ENCODE measurements around the gene C20orf144. TPM values are rescaled to one million over a fixed set of nuclear protein-coding genes. Genes with fewer than 3 reads are reported as not detected.

The C20orf144 gene
- total RNA-seq, 1 donor from 2014 or later = not detected

DNA sequence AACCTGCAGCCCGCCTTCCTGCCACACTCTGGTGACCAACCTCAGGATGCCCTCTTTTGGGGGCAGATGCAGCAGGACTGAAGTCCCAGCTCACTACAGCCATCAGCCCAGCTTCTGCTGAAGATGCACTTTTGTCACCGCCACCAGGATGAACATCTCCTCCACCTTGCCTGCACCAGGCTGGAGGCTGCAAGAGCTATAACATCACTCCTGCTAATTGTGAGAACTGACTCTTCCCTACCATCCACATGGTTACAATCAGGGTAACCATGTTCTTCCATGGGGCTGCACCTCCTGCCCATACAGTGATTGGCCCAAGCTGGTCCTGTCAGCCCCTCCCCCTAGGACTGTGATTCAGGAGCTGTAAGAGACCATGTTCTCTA is 2.6 kb downstream of the C20orf144 start:
- Histone ChIP-seq H3K27me3 (ENCODE audit: control insufficient read depth, insufficient read depth, low read length) (no peaks in the 10 kb centered on the region), H3K36me3 (ENCODE audit: control insufficient read depth, insufficient read depth, low read length) (no peaks in the 10 kb centered on the region), H3K4me3 (ENCODE audit: low read depth, low read length) (no peak overlapping the region)
- FAIRE-seq = no peak
- TF ChIP-seq, protein P1, sequence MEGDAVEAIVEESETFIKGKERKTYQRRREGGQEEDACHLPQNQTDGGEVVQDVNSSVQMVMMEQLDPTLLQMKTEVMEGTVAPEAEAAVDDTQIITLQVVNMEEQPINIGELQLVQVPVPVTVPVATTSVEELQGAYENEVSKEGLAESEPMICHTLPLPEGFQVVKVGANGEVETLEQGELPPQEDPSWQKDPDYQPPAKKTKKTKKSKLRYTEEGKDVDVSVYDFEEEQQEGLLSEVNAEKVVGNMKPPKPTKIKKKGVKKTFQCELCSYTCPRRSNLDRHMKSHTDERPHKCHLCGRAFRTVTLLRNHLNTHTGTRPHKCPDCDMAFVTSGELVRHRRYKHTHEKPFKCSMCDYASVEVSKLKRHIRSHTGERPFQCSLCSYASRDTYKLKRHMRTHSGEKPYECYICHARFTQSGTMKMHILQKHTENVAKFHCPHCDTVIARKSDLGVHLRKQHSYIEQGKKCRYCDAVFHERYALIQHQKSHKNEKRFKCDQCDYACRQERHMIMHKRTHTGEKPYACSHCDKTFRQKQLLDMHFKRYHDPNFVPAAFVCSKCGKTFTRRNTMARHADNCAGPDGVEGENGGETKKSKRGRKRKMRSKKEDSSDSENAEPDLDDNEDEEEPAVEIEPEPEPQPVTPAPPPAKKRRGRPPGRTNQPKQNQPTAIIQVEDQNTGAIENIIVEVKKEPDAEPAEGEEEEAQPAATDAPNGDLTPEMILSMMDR (IDR thresholded peaks at IDR 0.05; ENCODE audit: insufficient read depth, low read length, severe bottlenecking) = no peak
- no peak for DNase-seq (ENCODE audit: low read depth)

DNA sequence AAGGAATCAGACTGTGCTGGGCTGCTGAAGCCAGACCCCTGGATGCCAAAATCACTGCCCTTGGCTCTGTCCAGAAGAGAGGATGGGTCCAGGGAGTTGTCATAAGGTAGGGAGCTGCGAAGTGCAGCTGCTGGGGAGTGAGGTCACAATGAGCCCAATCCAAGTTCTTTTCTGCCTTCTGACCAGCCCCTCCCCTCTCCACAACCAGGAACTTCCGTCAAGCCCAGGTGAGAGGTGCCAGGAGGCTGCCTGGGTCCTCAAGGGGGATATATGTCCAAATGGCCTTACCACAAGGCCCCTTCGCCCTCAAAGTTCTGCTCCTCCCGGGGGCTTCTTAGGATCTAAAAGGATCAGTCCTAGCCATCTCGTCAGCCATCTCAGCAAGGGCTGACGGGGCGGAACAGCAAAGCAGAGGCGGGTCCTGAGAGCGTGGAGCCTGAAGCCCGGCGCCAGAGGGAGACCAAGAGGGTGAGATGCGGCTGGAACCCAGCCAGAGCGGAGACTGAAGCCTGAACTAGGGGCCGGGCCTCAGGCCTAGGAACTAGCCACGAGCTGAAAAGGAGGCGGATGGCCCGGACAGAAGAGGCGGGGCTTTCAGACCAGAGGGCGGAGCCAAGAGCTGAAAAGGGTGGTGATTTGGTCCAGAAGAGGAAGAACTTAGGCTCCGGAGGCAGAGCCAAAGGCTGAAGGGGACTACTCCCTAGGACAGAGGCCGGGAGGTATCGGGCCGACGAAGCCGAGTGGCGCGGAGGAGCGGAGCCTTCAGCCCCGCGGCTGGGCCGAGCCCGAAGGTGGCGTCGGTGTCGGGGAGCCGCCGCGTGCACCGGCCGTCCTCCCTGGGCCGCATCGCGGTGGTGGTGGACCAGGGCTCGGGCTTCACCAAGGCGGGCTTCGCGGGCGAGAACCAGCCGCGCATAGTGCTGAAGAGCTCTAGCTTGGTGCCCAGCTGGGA is 4.4 kb downstream of the C20orf144 start, which contains the start of gene ACTL10:
TSS of gene ACTL10 (plus strand) at position 651 of the 952 bp plus-strand sequence. CDS start 555 bp downstream, outside the sequence.
- Histone ChIP-seq H3K36me3 (ENCODE audit: control insufficient read depth, insufficient read depth, low read length) (no peaks in the 10 kb centered on the region), H3K4me3 (ENCODE audit: low read depth, low read length) (peak within 1 kb of the TSS; percentile 56), H3K27me3 (ENCODE audit: control insufficient read depth, insufficient read depth, low read length) (no peaks in the 10 kb centered on the region)
- peak; percentile 92 for DNase-seq (ENCODE audit: low read depth)
- TF ChIP-seq, protein P1 (IDR thresholded peaks at IDR 0.05; ENCODE audit: insufficient read depth, low read length, severe bottlenecking) = peak; percentile 28
- FAIRE-seq = no peak

DNA sequence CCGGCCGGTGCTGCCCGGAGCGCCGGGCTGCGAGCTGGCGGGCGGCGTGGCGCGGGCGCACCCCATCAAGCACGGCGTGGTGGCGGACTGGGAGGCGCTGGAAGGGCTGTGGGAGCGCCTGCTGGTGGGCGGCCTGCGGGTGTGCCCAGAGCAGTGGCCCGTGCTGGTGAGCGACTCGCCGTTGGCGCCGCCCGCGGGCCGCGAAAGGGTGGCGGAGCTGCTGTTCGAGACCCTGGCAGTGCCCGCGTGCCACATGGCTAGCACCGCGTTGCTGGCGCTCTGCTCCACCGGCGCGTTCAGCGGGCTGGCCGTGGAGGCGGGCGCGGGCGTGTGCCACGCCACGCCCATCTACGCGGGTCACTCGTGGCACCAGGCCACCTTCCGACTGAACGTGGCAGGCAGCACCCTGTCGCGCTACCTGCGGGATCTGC is 5.1 kb downstream of the C20orf144 start:
- Histone ChIP-seq H3K4me3 (ENCODE audit: low read depth, low read length) (peak overlapping the region; percentile 56), H3K36me3 (ENCODE audit: control insufficient read depth, insufficient read depth, low read length) (no peaks in the 10 kb centered on the region), H3K27me3 (ENCODE audit: control insufficient read depth, insufficient read depth, low read length) (no peaks in the 10 kb centered on the region)
- DNase-seq (ENCODE audit: low read depth) = no peak
- no peak for FAIRE-seq
- TF ChIP-seq, protein P1 (IDR thresholded peaks at IDR 0.05; ENCODE audit: insufficient read depth, low read length, severe bottlenecking) = no peak

DNA sequence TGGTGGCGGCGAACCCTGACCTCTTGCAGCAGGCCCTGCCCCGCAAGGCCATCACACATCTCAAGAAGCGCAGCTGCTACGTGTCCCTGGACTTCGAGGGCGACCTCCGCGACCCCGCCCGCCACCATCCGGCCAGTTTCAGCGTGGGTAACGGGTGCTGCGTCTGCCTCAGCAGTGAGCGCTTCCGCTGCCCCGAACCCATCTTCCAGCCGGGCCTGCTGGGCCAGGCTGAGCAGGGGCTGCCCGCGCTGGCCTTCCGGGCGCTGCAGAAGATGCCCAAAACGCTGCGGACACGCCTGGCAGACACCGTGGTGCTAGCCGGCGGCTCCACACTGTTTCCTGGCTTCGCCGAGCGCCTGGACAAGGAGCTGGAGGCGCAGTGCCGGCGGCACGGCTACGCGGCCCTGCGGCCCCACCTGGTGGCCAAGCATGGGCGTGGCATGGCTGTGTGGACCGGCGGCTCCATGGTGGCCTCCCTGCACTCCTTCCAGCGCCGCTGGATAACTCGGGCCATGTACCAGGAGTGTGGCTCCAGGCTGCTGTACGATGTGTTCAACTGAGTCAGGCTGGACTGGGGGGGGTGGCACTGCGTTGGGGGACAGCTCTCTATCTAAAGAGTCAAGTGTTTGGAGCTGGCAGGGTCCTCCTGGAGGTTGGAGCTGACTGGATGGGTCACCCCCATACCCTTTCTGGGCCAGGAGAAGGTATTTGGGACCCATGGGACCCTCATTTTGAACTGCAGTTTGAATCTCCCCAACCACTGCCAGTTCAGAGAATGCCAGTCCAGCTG is 5.7 kb downstream of the C20orf144 start:
- FAIRE-seq (no peak), DNase-seq (ENCODE audit: low read depth) (peak; percentile 51)
- Histone ChIP-seq H3K36me3 (ENCODE audit: control insufficient read depth, insufficient read depth, low read length) (no peaks in the 10 kb centered on the region), H3K27me3 (ENCODE audit: control insufficient read depth, insufficient read depth, low read length) (no peaks in the 10 kb centered on the region), H3K4me3 (ENCODE audit: low read depth, low read length) (peak overlapping the region; percentile 56)
- TF ChIP-seq, protein P1 (IDR thresholded peaks at IDR 0.05; ENCODE audit: insufficient read depth, low read length, severe bottlenecking) = peak; percentile 95

DNA sequence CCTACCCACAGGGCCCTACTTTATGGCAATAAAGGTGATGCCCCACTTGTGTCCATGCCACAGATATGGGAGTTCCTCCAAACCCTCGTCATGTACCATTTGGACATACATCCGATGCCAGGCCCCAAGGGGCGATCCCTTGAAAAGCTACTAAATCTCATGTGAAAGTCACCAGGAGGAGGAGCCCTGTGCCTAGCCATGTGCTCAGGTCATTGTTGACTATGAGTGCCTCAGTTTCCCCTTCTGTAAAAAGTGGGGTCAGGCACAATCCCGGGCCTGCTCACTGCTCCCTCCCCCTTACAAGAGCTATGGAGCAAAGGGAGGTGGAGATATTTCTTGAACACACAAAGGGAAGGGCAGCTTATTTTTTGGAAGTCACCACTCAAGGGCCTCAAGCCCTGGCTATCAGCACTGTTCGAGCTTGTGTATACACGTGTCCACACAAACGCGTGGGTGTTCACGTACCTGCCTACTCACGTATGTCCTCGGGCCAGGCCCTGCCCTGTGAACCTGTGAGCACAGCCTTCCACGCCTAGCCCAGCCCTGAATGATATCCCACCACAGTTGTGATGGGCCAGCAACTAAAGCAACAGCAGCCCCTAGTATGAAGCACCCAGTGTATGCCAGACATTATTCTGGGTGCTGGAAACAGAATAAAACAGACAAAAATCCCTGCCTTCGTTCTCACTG is 6.5 kb downstream of the C20orf144 start:
- TF ChIP-seq, protein P1 (IDR thresholded peaks at IDR 0.05; ENCODE audit: insufficient read depth, low read length, severe bottlenecking) = no peak
- no peaks in the 10 kb centered on the region for H3K36me3 ChIP-seq (ENCODE audit: control insufficient read depth, insufficient read depth, low read length)
- H3K27me3 ChIP-seq (ENCODE audit: control insufficient read depth, insufficient read depth, low read length) = no peaks in the 10 kb centered on the region
- DNase-seq (ENCODE audit: low read depth) = no peak
- no peak for FAIRE-seq
- no peak overlapping the region for H3K4me3 ChIP-seq (ENCODE audit: low read depth, low read length)
